ES-I3 (cell line): Measurements from ENCODE around the gene FOXN3.
"Not testable (repeated sequence)": the region's sequence is repeated elsewhere in the genome, so short reads cannot be mapped to it uniquely, and the experiment has no call there.

Experiments used
- H3K36me3 ChIP-seq: 2 replicates; pipeline ENCODE4 v1.6.1; 2013; ENCODE audit warnings: mild to moderate bottlenecking, low read length, control low read depth, moderate library complexity; ENCODE audit not compliant: insufficient read depth
- H3K4me1 ChIP-seq: 2 replicates; pipeline ENCODE4 v1.6.1; 2013; ENCODE audit warnings: mild to moderate bottlenecking, control low read depth, low read length; ENCODE audit not compliant: insufficient read depth
- H3K9ac ChIP-seq: 2 replicates; pipeline ENCODE4 v1.6.1; 2013; ENCODE audit warnings: low read depth, mild to moderate bottlenecking, low read length, moderate library complexity
- H3K9me3 ChIP-seq: 2 replicates; pipeline ENCODE4 v1.6.1; 2013; ENCODE audit warnings: mild to moderate bottlenecking, low read length, moderate library complexity; ENCODE audit not compliant: control insufficient read depth, insufficient read depth

The FOXN3 gene

GRCh38 chr14:89151693-89152092, 265.3 kb downstream of the FOXN3 start:
- H3K36me3 ChIP-seq, H3K4me1 ChIP-seq, H3K9me3 ChIP-seq, H3K9ac ChIP-seq: not testable (repeated sequence)

DNA sequence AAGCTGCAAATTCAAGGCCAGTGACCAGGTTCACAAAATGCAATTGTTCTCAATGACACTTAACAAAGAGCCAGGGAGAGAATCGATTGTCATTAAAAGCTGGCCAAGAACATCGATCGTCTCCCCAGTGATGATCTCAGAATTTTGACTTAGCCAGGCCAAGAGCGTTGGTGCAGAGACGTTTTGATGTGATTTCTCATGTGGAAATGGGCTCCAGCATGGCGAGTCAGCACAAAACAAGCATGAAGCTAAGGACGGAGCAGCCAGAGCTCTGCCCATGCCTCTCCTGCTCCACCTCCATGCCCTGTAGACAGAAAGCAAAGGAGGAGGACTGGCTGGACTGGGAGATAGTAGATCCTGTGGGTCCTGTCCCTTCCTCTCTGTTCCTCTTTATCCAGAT, 270.8 kb downstream of the FOXN3 start:
- Histone ChIP-seq H3K36me3 (no peaks in the 10 kb centered on the region), H3K9me3 (no peaks in the 10 kb centered on the region), H3K4me1 (no peaks in the 10 kb centered on the region), H3K9ac (no peak overlapping the region)

DNA sequence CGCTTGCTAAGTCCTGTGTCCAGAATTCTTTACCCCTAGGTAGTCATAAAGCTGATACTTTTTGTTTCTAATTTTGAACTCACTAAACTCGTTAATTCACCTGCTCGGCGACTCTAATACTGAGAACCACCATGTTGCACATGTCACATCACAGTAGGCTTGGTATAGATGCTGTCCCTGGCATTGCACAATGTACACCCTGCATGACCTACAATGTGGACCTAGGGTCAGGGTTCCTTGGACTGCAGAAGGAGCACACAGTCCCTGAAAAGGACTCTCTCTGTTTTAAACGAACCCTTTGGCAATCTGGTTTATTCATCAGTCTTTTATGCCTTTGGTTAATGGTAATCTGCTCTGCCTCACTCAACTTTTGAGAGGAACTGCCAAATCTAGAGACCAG, 272.4 kb downstream of the FOXN3 start:
- no peaks in the 10 kb centered on the region for H3K9me3 ChIP-seq
- no peaks in the 10 kb centered on the region for H3K36me3 ChIP-seq
- peaks cover 6% of the 10 kb centered on the region; the same call in 1 of the 2 replicates for H3K4me1 ChIP-seq
- no peak overlapping the region for H3K9ac ChIP-seq

DNA sequence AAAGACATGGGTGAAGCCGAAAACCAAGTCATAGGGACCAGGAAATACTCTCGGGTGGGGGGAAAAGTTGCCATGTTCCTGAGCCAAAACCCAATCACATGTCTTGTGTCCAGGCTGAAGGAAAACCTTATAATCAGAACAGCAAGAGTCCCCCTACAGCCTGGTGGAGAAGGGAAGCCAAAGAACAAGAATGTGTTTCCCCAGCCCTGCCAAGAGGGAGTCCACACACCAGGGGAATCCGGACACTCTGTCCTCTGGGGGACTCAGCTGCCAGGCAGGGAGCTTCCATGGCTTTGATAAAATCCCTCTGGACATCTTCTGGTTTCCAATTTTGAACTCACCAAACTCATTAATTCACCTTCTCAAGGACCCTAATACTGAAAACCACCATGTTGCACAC, 273.0 kb downstream of the FOXN3 start:
- Histone ChIP-seq H3K36me3 (no peaks in the 10 kb centered on the region), H3K9me3 (no peaks in the 10 kb centered on the region), H3K9ac (no peak overlapping the region), H3K4me1 (peaks cover 12% of the 10 kb centered on the region)

- H3K36me3 ChIP-seq: no peaks in the 10 kb centered on the region
- H3K4me1 ChIP-seq: peaks cover 15% of the 10 kb centered on the region
- no peak overlapping the region for H3K9ac ChIP-seq
- no peaks in the 10 kb centered on the region for H3K9me3 ChIP-seq
Measured at GRCh38 chr14:89143595-89143994, 273.4 kb downstream of the FOXN3 start.

DNA sequence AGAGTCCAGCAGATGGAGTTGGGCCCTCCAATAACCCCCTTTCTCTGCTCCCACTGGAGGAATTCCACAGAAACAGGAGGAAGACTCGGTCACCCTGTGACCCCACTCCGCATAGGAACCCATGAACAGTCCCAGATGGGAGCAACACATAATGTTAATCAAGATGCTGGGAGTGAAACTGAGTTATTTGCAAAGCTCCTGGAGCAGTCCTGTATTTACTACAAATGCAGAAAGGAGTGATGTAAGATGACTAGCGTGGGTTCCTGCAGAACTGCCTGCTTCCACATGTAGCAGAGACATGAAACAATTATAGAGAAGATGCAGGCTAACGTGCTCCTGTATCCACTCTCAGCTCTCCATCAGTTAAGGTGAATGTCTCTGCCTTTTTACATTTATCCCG, 274.7 kb downstream of the FOXN3 start:
- Histone ChIP-seq H3K36me3 (no peaks in the 10 kb centered on the region; the same call in 1 of the 2 replicates), H3K9me3 (no peaks in the 10 kb centered on the region), H3K9ac (no peak overlapping the region), H3K4me1 (peaks cover 15% of the 10 kb centered on the region)

GRCh38 chr14:89141862-89142261, 275.2 kb downstream of the FOXN3 start:
- no peaks in the 10 kb centered on the region for H3K9me3 ChIP-seq
- H3K36me3 ChIP-seq: no peaks in the 10 kb centered on the region; the same call in 1 of the 2 replicates
- H3K4me1 ChIP-seq: peaks cover 15% of the 10 kb centered on the region
- H3K9ac ChIP-seq: no peak overlapping the region

- peaks cover 15% of the 10 kb centered on the region for H3K4me1 ChIP-seq
- peaks cover 4% of the 10 kb centered on the region; the same call in 1 of the 2 replicates for H3K9me3 ChIP-seq
- no peaks in the 10 kb centered on the region; the same call in 1 of the 2 replicates for H3K36me3 ChIP-seq
- H3K9ac ChIP-seq: no peak overlapping the region
Measured at GRCh38 chr14:89140326-89140725, 276.7 kb downstream of the FOXN3 start.

DNA sequence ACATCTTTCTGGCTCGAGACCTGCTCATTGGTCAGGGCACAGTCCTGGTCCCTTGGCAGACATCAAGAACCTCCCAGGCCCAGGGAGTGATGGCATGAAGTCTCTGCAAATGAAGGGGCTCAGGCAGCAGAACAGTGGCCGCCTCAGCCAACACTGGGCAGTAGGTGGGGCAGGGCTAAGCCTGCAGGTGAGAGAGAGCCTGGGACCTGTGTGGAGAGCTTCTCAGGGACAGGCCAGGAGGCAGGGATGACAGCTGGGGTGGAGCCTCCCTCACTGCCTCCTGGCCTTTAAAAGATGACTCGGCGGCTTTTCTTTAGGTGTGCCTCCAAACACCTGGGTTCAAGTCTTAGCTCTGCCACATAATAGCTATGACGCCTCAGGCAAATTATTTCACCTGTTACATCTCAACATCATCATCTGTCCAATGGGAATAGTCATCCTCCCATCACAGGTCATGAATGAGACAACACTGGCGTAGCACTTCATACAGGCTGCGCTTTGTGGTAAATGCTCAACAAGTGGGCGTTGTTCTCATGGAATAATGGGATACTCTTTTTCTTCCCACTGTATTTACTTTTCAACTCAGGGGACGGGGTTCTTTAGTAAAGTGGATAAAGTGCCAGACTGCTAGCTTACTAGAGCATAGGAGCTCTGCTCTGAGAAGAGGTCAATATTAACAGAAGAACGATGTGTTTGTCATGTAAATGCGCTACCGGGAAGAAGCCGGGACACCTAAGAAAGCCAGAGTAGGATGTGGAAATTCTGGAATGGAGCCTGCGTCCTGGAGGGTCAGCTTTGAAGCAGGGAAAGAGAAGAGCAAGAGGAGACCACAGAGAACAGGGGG, 277.4 kb downstream of the FOXN3 start:
- Histone ChIP-seq H3K9me3 (peaks cover 4% of the 10 kb centered on the region; the same call in 1 of the 2 replicates), H3K4me1 (peaks cover 15% of the 10 kb centered on the region), H3K9ac (no peak overlapping the region)

DNA sequence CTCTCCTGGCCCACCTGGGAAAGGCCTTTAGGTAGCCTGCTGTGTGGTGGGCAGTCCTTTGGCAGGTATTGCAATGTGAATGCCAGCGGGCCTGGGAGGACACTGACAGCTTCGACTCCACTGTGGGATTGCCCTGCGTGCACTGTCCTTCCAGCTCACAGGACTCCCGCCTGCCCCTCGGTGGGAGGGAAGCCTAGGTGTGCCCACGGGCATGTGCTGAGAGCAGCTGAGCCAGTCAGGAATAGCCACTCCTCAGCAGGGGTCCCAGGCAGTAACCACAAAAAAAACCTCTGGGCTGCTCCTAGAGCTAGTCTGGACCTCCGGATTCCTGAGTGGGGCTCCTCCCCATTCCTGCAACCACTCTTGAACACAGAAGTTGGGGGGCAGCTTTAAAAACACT, 278.2 kb downstream of the FOXN3 start:
- Histone ChIP-seq H3K4me1 (peaks cover 15% of the 10 kb centered on the region), H3K36me3 (no peaks in the 10 kb centered on the region; the same call in 1 of the 2 replicates), H3K9ac (no peak overlapping the region), H3K9me3 (peaks cover 4% of the 10 kb centered on the region; the same call in 1 of the 2 replicates)

More for the DNA sequence above, 277.4 kb downstream of the FOXN3 start:
- no peaks in the 10 kb centered on the region; the same call in 1 of the 2 replicates for H3K36me3 ChIP-seq

- H3K36me3 ChIP-seq: no peaks in the 10 kb centered on the region; the same call in 1 of the 2 replicates
- no peak overlapping the region for H3K9ac ChIP-seq
- peaks cover 15% of the 10 kb centered on the region for H3K4me1 ChIP-seq
- peaks cover 4% of the 10 kb centered on the region; the same call in 1 of the 2 replicates for H3K9me3 ChIP-seq
Measured at GRCh38 chr14:89137526-89138163, 279.4 kb downstream of the FOXN3 start.

DNA sequence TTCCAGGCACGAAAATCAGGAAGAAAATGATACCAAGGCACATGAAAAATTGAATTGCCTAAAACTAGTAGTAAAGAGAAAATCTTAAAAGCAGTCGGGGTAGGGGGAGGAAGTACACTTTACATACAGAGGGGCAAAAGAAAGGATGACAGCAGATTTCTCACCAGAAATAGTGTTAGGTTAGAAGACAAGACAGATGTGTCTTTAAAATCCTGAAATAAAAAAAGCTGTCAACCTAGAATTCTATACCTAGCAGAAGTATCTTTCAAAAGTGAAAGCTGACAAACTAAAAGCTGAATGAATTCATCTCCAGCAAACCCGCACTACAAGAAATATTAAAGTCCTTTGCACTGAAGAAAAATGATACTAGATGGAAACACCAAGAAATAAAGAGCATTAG, 280.4 kb downstream of the FOXN3 start:
- H3K36me3 ChIP-seq: no peaks in the 10 kb centered on the region; the same call in 1 of the 2 replicates
- peaks cover 15% of the 10 kb centered on the region for H3K4me1 ChIP-seq
- peaks cover 4% of the 10 kb centered on the region; the same call in 1 of the 2 replicates for H3K9me3 ChIP-seq
- no peak overlapping the region for H3K9ac ChIP-seq

DNA sequence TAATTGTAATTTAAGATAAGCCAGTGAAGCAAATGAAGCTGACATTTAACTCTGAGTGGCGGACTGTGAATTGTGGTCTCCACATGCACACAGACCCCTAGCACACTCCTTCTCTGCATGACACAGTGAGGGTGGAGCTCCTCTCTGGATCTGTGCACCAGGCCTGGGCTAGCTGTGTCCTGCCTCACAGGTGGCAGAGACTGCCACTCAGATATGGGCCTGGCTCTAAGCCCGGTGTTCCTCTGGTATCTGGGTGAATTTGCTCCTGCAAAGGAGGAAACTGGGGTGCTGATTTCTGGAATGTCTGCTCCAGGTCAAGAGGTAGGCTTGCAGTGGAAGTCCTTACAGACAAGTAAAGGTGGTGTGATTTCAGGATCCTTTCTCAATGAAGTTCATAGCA, 282.4 kb downstream of the FOXN3 start:
- Histone ChIP-seq H3K36me3 (no peaks in the 10 kb centered on the region; the same call in 1 of the 2 replicates), H3K9me3 (peaks cover 4% of the 10 kb centered on the region; the same call in 1 of the 2 replicates), H3K4me1 (peaks cover 9% of the 10 kb centered on the region), H3K9ac (no peak overlapping the region)

GRCh38 chr14:89131004-89131750, 285.9 kb downstream of the FOXN3 start:
- Histone ChIP-seq H3K9me3 (no peaks in the 10 kb centered on the region; the same call in 1 of the 2 replicates), H3K4me1 (no peaks in the 10 kb centered on the region), H3K36me3 (no peaks in the 10 kb centered on the region), H3K9ac (no peak overlapping the region)
